HepG2 (cell line): ENCODE measurements around the gene MAGI1. TPM values are rescaled to one million over a fixed set of nuclear protein-coding genes. Genes with fewer than 3 reads are reported as not detected.

Experiments used
- ATAC-seq: fragments of 200-7000 bp; cut with Tn5 transposase; 3 replicates; pipeline ENCODE4 v1.9.1; 2020; ENCODE audit warnings: mild to moderate bottlenecking, moderate library complexity
- BruUV-seq: library from RNA; stranded (reverse); fragments of 400-500 nt; replicated peaks from 2 replicates; lab custom pipeline; 2021; lab: Mats Ljungman, UMichigan
- CTCF ChIA-PET: fragments of 300-600 bp; formaldehyde crosslinking; extraction: SDS; loops from one replicate; lab custom pipeline; 2021; ENCODE audit warnings: low total read pairs, inconsistent platforms, low intra/inter-chr PET ratio; lab: Yijun Ruan, JAX
- POLR2A ChIA-PET: fragments of 350-600 bp; sonication (Branson Sonifier 250); formaldehyde crosslinking; loops from one replicate; lab custom pipeline; 2020; ENCODE audit warnings: antibody characterized with exemption, inconsistent platforms; lab: Yijun Ruan, JAX
- DNase-seq: peaks from one replicate; pipeline ENCODE4 v3.0.0-alpha.2; 2015; ENCODE audit warnings: low spot score
- FAIRE-seq: peaks from 3 replicates; lab custom pipeline; 2011; peaks lifted over from hg19 to GRCh38; lab: Jason Lieb, UNC
- H2AFZ ChIP-seq: one replicate; pipeline ENCODE4 v1.6.1; 2011; ENCODE audit warnings: low read length, inconsistent platforms
- H3K27ac ChIP-seq: fragments of 300-600 bp; 3 replicates; pipeline ENCODE4 v1.8.0; 2011; ENCODE audit warnings: mixed run types, mild to moderate bottlenecking, mixed read lengths, low read length, inconsistent platforms; ENCODE audit not compliant: insufficient read depth; ENCODE audit errors: extremely low read length
- H3K27me3 ChIP-seq, 2 experiments: fragments of 200-600 bp in 1 of 2; 2 replicates in 1 of 2; 3 replicates in 1 of 2; pipeline versions ENCODE4 v1.6.0 to v1.8.0; 2011; ENCODE audit warnings: low read length in 2 of 2, mild to moderate bottlenecking in 2 of 2, moderate library complexity in 2 of 2, inconsistent platforms in 1 of 2; ENCODE audit not compliant: insufficient read depth in 2 of 2, control insufficient read depth in 1 of 2
- H3K36me3 ChIP-seq, 2 experiments: fragments of 200-600 bp in 1 of 2; replicated peaks in 1 of 2; 2 replicates in 1 of 2; 3 replicates in 1 of 2; pipeline versions ENCODE4 v1.5.1 to v1.8.0; 2011; ENCODE audit warnings: low read length in 2 of 2, inconsistent platforms in 1 of 2; ENCODE audit not compliant: insufficient read depth in 2 of 2, control insufficient read depth in 1 of 2
- H3K4me1 ChIP-seq: 2 replicates; pipeline ENCODE4 v1.5.1; 2012; ENCODE audit warnings: low read length, inconsistent platforms; ENCODE audit not compliant: insufficient read depth
- H3K4me2 ChIP-seq: 2 replicates; pipeline ENCODE4 v1.6.0; 2011; ENCODE audit warnings: low read depth, low read length, inconsistent platforms
- H3K4me3 ChIP-seq, 3 experiments: fragments of 200-600 bp in 1 of 3; sonication (generic), shearing (Covaris generic) in 1 of 3; replicated peaks in 1 of 3; 2 replicates each; pipeline ENCODE4 v1.5.1; 2011 to 2016; ENCODE audit warnings: low read length in 3 of 3, inconsistent platforms in 2 of 3, low read depth in 2 of 3, mild to moderate bottlenecking in 2 of 3, control low read depth in 1 of 3, mixed read lengths in 1 of 3; ENCODE audit not compliant: insufficient read depth in 1 of 3
- H3K79me2 ChIP-seq: one replicate; pipeline ENCODE4 v1.6.1; 2011; ENCODE audit warnings: low read length, inconsistent platforms; ENCODE audit not compliant: insufficient read depth
- H3K9ac ChIP-seq: 2 replicates; pipeline ENCODE4 v1.6.0; 2011; ENCODE audit warnings: mild to moderate bottlenecking, low read depth, low read length, inconsistent platforms; ENCODE audit not compliant: insufficient read depth
- H3K9me3 ChIP-seq: 2 replicates; pipeline ENCODE4 v1.5.1; 2012; ENCODE audit warnings: mild to moderate bottlenecking, low read length
- H4K20me1 ChIP-seq: 2 replicates; pipeline ENCODE4 v1.6.0; 2011; ENCODE audit warnings: inconsistent platforms, mild to moderate bottlenecking, low read length, moderate library complexity; ENCODE audit not compliant: insufficient read depth
- CEBPG ChIP-seq: IDR thresholded peaks from 2 replicates; pipeline ENCODE4 v1.6.1; 2016
- HOMEZ ChIP-seq: IDR thresholded peaks from 2 replicates; pipeline ENCODE4 v1.6.1; 2016; ENCODE audit warnings: low read depth
- NR3C1 ChIP-seq: sonication (generic); formaldehyde crosslinking; IDR thresholded peaks from 2 replicates; pipeline ENCODE4 v1.4.0; 2020; ENCODE audit warnings: missing genetic modification reagents
- SP2 ChIP-seq: sonication (generic); formaldehyde crosslinking; IDR thresholded peaks from 2 replicates; pipeline ENCODE4 v1.5.1; 2020; ENCODE audit warnings: mild to moderate bottlenecking, missing genetic modification reagents
- TAF1 ChIP-seq: sonication (generic); formaldehyde crosslinking; IDR thresholded peaks from 2 replicates; pipeline ENCODE4 v1.4.0; 2020; ENCODE audit warnings: missing genetic modification reagents
- ZFP1 ChIP-seq: IDR thresholded peaks from 2 replicates; pipeline ENCODE4 v1.6.1; 2016
- ZNF543 ChIP-seq: sonication (generic); formaldehyde crosslinking; IDR thresholded peaks from 2 replicates; pipeline ENCODE4 v1.4.0; 2020; ENCODE audit warnings: mild to moderate bottlenecking, missing genetic modification reagents
- ZNF577 ChIP-seq: sonication (generic); formaldehyde crosslinking; IDR thresholded peaks from 2 replicates; pipeline ENCODE4 v1.4.0; 2020; ENCODE audit warnings: mild to moderate bottlenecking, low read depth, missing genetic modification reagents, borderline replicate concordance
- ZNF644 ChIP-seq: IDR thresholded peaks from 2 replicates; pipeline ENCODE4 v1.6.1; 2016; ENCODE audit warnings: low read depth
- ZNF710 ChIP-seq: sonication (generic); formaldehyde crosslinking; IDR thresholded peaks from 2 replicates; pipeline ENCODE4 v1.5.0; 2020; ENCODE audit warnings: mild to moderate bottlenecking, missing genetic modification reagents, borderline replicate concordance
- ZNF784 ChIP-seq: sonication (generic); formaldehyde crosslinking; IDR thresholded peaks from 2 replicates; pipeline ENCODE4 v1.5.1; 2020; ENCODE audit warnings: missing genetic modification reagents, mild to moderate bottlenecking, borderline replicate concordance
- WGBS: methylation state at CpG from one replicate; pipeline ENCODE4 v1.1.6; 2017; ENCODE audit warnings: low lambda C conversion rate; 5-methylcytosine and 5-hydroxymethylcytosine counted together
- in situ Hi-C: cut with HindIII; loops from 2 replicates; pipeline ENCODE4 v1.10.0; 2017; ENCODE audit warnings: low pct_unique_long_range_greater_than_20kb; ENCODE audit not compliant: extremely low pct_ligation_motif_present
- intact Hi-C: fragments of 100-400 bp; cut with micrococcal nuclease; formaldehyde crosslinking; loops from one replicate; pipeline ENCODE4 v1.10.0; 2022; ENCODE audit not compliant: unreplicated experiment
- polyA plus RNA-seq, 8 experiments: library from polyadenylated mRNA; depleted of rRNA in 3 of 8; stranded (reverse) in 7 of 8; unstranded in 1 of 8; fragments of >200 nt; fragmentation: Illumina TruSeq in 4 of 8; extraction: Trizol in 4 of 8; gene quantifications; 2 replicates each; pipeline versions ENCODE4 v1.2.1 to v1.2.3, GENCODE V29; 2011 to 2016; ENCODE audit warnings: low read depth in 4 of 8, missing spikeins in 1 of 8, mixed read lengths in 1 of 8; ENCODE audit not compliant: insufficient read depth in 1 of 8
- total RNA-seq, 5 experiments: library from RNA; depleted of rRNA; stranded (reverse); fragments of >200 nt; fragmentation: Illumina TruSeq; extraction: Trizol; gene quantifications; 2 replicates each; pipeline ENCODE4 v1.2.3, GENCODE V29; 2016; ENCODE audit warnings: low read depth in 1 of 5

Gene MAGI1
- total and polyA plus RNA-seq, 2 of the 13 experiments (the other 11 are each of a cell fraction or from before 2014, with no cell fraction given): 22.2 to 26.0 TPM

- H3K27me3 ChIP-seq: no peaks in the 10 kb centered on the region; a peak in 1 of 5 replicates
- in situ Hi-C loops: no loop called here
- FAIRE-seq (no peak), ATAC-seq (no peak)
- no peaks in the 10 kb centered on the region for H3K79me2 ChIP-seq
- no peak overlapping the region for H3K9ac ChIP-seq
- H3K36me3 ChIP-seq: no peaks in the 10 kb centered on the region
- BruUV-seq: no TSS peak
- H4K20me1 ChIP-seq: no peaks in the 10 kb centered on the region
- no peak overlapping the region for H3K27ac ChIP-seq
- TF ChIP-seq SP2 (CRISPR knock-in tag): no peak
- no peak for TF ChIP-seq ZNF784 (CRISPR knock-in tag)
- no peak for TF ChIP-seq ZNF644 (CRISPR knock-in tag)
- TF ChIP-seq TAF1: no peak
- no peak for TF ChIP-seq HOMEZ (CRISPR knock-in tag)
- no peak for TF ChIP-seq ZFP1
- no peak for TF ChIP-seq CEBPG (CRISPR knock-in tag)
- TF ChIP-seq ZNF543 (CRISPR knock-in tag): no peak
- no peak for TF ChIP-seq NR3C1 (CRISPR knock-in tag)
- no peak for TF ChIP-seq ZNF577 (CRISPR knock-in tag)
- no peak for TF ChIP-seq ZNF710 (CRISPR knock-in tag)
- TF ChIP-seq, all 625 proteins: peak for 0
- DNase-seq: no peak
- intact Hi-C loops: no loop called here
- H3K4me3 ChIP-seq: no peak overlapping the region
- ChIA-PET CTCF (no interaction called here), POLR2A (no interaction called here)
- 7% methylated on average over 2 of the region's 2 CpGs for WGBS
- H2AFZ ChIP-seq: no peak overlapping the region
- H3K4me2 ChIP-seq: no peak overlapping the region
- peaks cover 17% of the 10 kb centered on the region for H3K4me1 ChIP-seq
- H3K9me3 ChIP-seq: no peaks in the 10 kb centered on the region
These were observed 16.6 kb upstream of the MAGI1 start for GRCh38 chr3:66055289-66055688.
